Loucy (cell line): Measurements from ENCODE around the gene UQCC5.
A peak's percentile ranks its signal among the peaks of the same experiment; 100 is the strongest.

Experiments used
- H2AFZ ChIP-seq: fragments of 200-600 bp; sonication (generic); 2 replicates; pipeline ENCODE4 v1.6.0; 2016; ENCODE audit warnings: antibody characterized with exemption, mild to moderate bottlenecking, low read length, moderate library complexity
- H3F3A ChIP-seq: fragments of 200-600 bp; 2 replicates; pipeline ENCODE4 v1.6.0; 2016; ENCODE audit warnings: antibody characterized with exemption, low read depth, mild to moderate bottlenecking
- H3K27me3 ChIP-seq: fragments of 200-600 bp; sonication (generic); 2 replicates; pipeline ENCODE4 v1.6.1; 2014; ENCODE audit warnings: low read length, mild to moderate bottlenecking; ENCODE audit not compliant: insufficient read depth, poor library complexity, severe bottlenecking
- H3K36me3 ChIP-seq: fragments of 200-600 bp; sonication (generic); 2 replicates; pipeline ENCODE4 v1.6.1; 2016; ENCODE audit warnings: low read length; ENCODE audit not compliant: insufficient read depth
- H3K4me1 ChIP-seq: fragments of 200-600 bp; sonication (generic); 2 replicates; pipeline ENCODE4 v1.5.1; 2014; ENCODE audit warnings: low read length, mild to moderate bottlenecking; ENCODE audit not compliant: insufficient read depth, poor library complexity, severe bottlenecking
- H3K4me2 ChIP-seq: fragments of 200-600 bp; sonication (generic); 2 replicates; pipeline ENCODE4 v1.6.0; 2014; ENCODE audit warnings: antibody characterized with exemption, low read length, low read depth, mild to moderate bottlenecking; ENCODE audit not compliant: poor library complexity, severe bottlenecking
- H3K4me3 ChIP-seq: fragments of 200-600 bp; sonication (generic); 2 replicates; pipeline ENCODE4 v1.5.1; 2014; ENCODE audit warnings: low read length, mild to moderate bottlenecking, mixed read lengths; ENCODE audit not compliant: poor library complexity, severe bottlenecking
- H3K79me2 ChIP-seq: fragments of 200-600 bp; sonication (generic); 2 replicates; pipeline ENCODE4 v1.6.1; 2014; ENCODE audit warnings: low read length; ENCODE audit not compliant: insufficient read depth
- H3K9ac ChIP-seq: fragments of 200-600 bp; sonication (generic); 2 replicates; pipeline ENCODE4 v1.6.0; 2014; ENCODE audit warnings: mild to moderate bottlenecking, low read depth, low read length, moderate library complexity; ENCODE audit not compliant: poor library complexity, severe bottlenecking
- H3K9me2 ChIP-seq: fragments of 200-600 bp; sonication (generic); replicated peaks from 2 replicates; pipeline ENCODE4 v1.6.1; 2016; ENCODE audit warnings: low read depth, low read length, mixed read lengths
- H3K9me3 ChIP-seq: fragments of 200-600 bp; sonication (generic); 2 replicates; pipeline ENCODE4 v1.6.1; 2014; ENCODE audit warnings: mild to moderate bottlenecking, antibody characterized with exemption, low read length, low read depth; ENCODE audit not compliant: insufficient read depth
- H4K20me1 ChIP-seq: fragments of 200-600 bp; sonication (generic); 2 replicates; pipeline ENCODE4 v1.6.0; 2014; ENCODE audit warnings: antibody characterized with exemption, low read length, mild to moderate bottlenecking; ENCODE audit not compliant: insufficient read depth, poor library complexity, severe bottlenecking
- CTCF ChIP-seq: fragments of 200-600 bp; sonication (generic); conservative IDR thresholded peaks from 2 replicates; pipeline ENCODE4 v1.5.1; 2014; ENCODE audit warnings: mild to moderate bottlenecking, antibody characterized with exemption, low read length
- EZH2phosphoT487 ChIP-seq: fragments of 200-600 bp; IDR thresholded peaks from 2 replicates; pipeline ENCODE4 v1.6.1; 2018; ENCODE audit warnings: antibody characterized with exemption, mild to moderate bottlenecking, moderate library complexity, borderline replicate concordance

UQCC5 gene

GRCh38 chr3:52536369-52537164, at the start of gene UQCC5:
Gene UQCC5 (plus strand): TSS chr3:52536605. CDS start chr3:52536756, 151 bp downstream.
- peak within 1 kb of the TSS; percentile 91 for H2AFZ ChIP-seq
- H3K4me2 ChIP-seq: peak within 1 kb of the TSS; percentile 91
- no peaks in the 10 kb centered on the region for H3K9me2 ChIP-seq
- TF ChIP-seq EZH2phosphoT487: no peak
- no peak for TF ChIP-seq CTCF
- no peaks in the 10 kb centered on the region for H3K36me3 ChIP-seq
- peaks cover 25% of the 10 kb centered on the region for H4K20me1 ChIP-seq
- H3K9ac ChIP-seq: peak within 1 kb of the TSS; percentile 85
- H3K79me2 ChIP-seq: peaks cover 29% of the 10 kb centered on the region
- H3F3A ChIP-seq: no peaks in the 10 kb centered on the region
- H3K4me1 ChIP-seq: peaks cover 31% of the 10 kb centered on the region
- no peaks in the 10 kb centered on the region for H3K9me3 ChIP-seq
- no peaks in the 10 kb centered on the region for H3K27me3 ChIP-seq
- H3K4me3 ChIP-seq: peak within 1 kb of the TSS; percentile 94

- Histone ChIP-seq H3K9me3 (no peaks in the 10 kb centered on the region), H3K9me2 (no peaks in the 10 kb centered on the region), H3F3A (no peaks in the 10 kb centered on the region), H3K36me3 (peaks cover 77% of the 10 kb centered on the region; the same call in 1 of the 2 replicates), H3K4me1 (no peaks in the 10 kb centered on the region), H3K27me3 (no peaks in the 10 kb centered on the region), H3K4me2 (no peak overlapping the region), H4K20me1 (no peaks in the 10 kb centered on the region), H3K9ac (no peak overlapping the region), H3K4me3 (no peak overlapping the region), H3K79me2 (no peaks in the 10 kb centered on the region), H2AFZ (no peak overlapping the region)
- TF ChIP-seq CTCF (no peak), EZH2phosphoT487 (no peak)
Observed at GRCh38 chr3:52487050-52487787, 49.2 kb upstream of the UQCC5 start.

- no peak overlapping the region for H3K9ac ChIP-seq
- H3K36me3 ChIP-seq: peaks cover 79% of the 10 kb centered on the region; the same call in 1 of the 2 replicates
- no peak overlapping the region for H3K4me3 ChIP-seq
Observed at GRCh38 chr3:52487788-52488691, 48.4 kb upstream of the UQCC5 start.

More at GRCh38 chr3:52487788-52488691, 48.4 kb upstream of the UQCC5 start:
- no peaks in the 10 kb centered on the region for H3K79me2 ChIP-seq
- no peaks in the 10 kb centered on the region for H3K27me3 ChIP-seq
- no peaks in the 10 kb centered on the region for H3K9me3 ChIP-seq
- TF ChIP-seq EZH2phosphoT487: no peak
- TF ChIP-seq CTCF: no peak
- H3K4me1 ChIP-seq: no peaks in the 10 kb centered on the region
- H2AFZ ChIP-seq: no peak overlapping the region
- no peak overlapping the region for H3K4me2 ChIP-seq
- H4K20me1 ChIP-seq: no peaks in the 10 kb centered on the region
- H3F3A ChIP-seq: no peaks in the 10 kb centered on the region
- H3K9me2 ChIP-seq: no peaks in the 10 kb centered on the region
